Pons (tissue), 1 donor: ENCODE measurements around the gene GDF7.
"Not testable (repeated sequence)": the region's sequence is repeated elsewhere in the genome, so short reads cannot be mapped to it uniquely, and the experiment has no call there.

Experiments
- DNase-seq: peaks from one replicate; pipeline ENCODE4 v3.0.0-alpha.2; 2016; ENCODE audit warnings: low spot score

Gene GDF7

GRCh38 chr2:20702563-20702962, 35.6 kb downstream of the GDF7 start:
- no peak for DNase-seq

DNA sequence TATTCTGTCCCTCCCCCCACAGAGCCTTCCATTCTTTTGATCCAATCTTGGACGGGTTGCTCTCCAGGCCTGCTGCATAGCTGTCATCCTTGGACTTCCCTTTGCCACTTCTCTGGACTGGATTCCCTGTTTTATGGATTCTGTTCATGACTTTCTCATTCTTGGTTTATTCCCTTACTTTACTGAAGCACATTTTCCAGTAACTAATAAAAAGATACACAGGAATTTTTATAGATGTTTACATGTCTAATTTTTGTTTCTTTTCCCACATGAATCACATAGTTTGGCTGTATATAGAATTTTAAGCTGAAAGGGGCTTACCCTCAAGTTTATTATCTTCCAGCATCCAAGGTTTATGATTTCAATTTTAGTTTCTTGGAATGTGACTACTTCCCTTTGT, 37.9 kb downstream of the GDF7 start:
- no peak for DNase-seq

- DNase-seq: no peak
These were observed 39.3 kb downstream of the GDF7 start for GRCh38 chr2:20706217-20706616.

DNA sequence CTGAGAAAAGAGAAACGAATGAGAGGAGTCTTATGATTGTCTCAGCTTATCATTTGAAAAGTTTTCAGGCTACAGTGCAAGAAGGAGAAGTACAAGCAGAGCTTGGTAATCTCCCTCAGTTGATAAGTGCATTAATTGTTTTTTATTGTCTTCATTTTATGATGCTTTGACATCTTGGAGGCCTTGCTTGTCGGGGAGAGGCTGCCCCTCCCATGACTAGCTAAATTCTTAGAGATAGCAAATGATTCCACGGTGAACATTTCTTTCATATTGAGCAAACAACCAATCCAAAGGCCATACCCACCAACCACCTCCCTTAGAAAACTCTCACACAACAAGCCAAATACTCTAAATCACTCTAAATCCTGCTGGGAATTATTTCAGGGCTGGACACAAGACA, 39.8 kb downstream of the GDF7 start:
- no peak for DNase-seq

DNA sequence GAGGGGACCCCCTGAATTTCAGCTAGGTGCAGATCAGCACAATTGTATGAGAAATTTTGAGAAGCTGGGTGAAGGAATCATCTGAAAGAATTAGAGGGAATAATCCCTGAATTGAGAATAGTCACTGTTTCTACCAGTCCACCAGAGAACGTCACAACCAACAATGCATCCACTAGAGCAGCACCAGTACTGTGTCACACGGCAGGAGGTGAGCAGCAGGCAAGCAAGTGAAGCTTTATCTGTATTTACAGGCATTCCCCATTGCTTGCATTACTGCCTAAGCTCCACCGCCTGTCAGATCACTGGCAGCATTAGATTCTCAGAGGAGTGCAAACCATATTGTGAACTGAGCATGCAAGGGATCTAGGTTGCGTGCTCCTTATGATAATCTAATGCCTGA, 40.7 kb downstream of the GDF7 start:
- DNase-seq: no peak

GRCh38 chr2:20711641-20712040, 44.7 kb downstream of the GDF7 start:
- not testable (repeated sequence) for DNase-seq

GRCh38 chr2:20713585-20713984, 46.6 kb downstream of the GDF7 start:
- DNase-seq: not testable (repeated sequence)

GRCh38 chr2:20714412-20714811, 47.5 kb downstream of the GDF7 start:
- DNase-seq: not testable (repeated sequence)

DNA sequence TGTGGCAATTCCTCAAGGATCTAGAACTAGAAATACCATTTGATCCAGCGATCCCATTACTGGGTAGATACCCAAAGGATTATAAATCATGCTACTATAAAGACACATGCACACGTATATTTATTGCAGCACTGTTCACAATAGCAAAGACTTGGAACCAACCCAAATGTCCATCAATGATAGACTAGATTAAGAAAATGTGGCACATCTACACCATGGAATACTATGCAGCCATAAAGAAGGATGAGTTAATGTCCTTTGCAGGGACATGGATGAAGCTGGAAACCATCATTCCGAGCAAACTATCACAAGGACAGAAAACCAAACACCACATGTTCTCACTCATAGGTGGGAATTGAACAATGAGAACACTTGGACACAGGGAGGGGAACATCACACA, 49.2 kb downstream of the GDF7 start:
- DNase-seq: not testable (repeated sequence)

DNA sequence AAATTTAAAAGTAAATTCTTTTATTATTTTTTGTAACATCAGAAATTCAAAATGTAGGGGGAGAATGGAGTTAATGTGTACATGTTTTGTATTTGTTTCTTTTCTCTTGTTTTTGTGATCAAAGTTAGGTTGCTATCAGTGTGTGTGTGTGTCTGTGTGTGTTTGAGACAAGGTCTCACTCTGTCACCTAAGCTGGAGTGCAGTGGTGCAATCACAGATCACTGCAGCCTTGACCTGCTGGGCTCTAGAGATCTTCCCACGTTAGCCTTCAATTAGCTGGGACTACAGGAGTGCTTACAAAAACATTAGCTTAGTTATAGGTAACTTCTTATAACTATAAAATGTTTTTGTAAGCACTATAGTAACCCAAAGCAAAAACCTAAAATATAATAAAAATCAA, 50.7 kb downstream of the GDF7 start:
- no peak for DNase-seq

- DNase-seq: no peak
These were observed 55.8 kb downstream of the GDF7 start for GRCh38 chr2:20722592-20723240.

DNA sequence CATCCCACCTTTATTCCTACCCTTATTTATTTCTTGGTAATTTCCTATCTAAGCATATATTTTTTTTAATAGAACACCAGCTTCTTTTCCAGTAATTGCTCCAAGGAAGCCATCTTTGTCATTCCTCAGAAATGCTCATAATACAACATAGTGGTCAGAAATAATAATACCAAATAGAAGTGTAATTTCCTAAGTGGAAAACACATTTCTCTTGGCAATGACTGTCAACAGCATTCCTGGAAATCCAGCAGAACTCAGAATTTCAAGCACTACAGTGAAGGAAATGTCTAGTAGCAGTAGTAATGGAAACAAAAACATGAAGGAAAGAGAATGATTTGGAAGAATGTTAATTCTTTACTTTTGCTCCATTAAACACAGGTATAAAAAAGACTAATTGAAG, 56.6 kb downstream of the GDF7 start:
- no peak for DNase-seq

DNA sequence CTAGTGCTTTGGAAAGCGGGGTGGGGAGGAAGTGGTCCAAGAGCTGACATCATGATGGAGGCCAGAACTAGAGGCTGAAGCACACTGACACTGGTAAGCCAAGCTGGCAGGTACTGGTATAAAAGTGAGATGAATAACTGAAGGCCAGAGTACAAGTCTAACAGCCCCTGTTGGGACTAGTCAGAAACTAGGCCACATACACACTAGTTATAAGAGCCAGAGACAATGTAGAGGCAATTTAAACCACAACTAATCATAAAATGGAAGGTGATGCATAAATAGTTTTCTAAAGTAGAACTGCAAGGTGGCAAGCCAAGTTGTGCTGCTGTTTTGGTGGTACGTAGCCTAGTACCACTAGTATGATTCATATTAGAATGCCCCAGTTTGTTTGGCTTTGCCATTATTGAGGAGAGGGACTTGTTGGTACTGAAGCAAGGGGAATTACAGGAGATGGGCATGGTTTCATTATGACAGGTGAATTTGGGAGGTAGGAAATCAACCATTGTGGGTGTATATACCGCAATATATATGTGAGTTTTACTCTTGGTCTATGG, 57.6 kb downstream of the GDF7 start:
- DNase-seq: no peak

GRCh38 chr2:20725782-20726181, 58.8 kb downstream of the GDF7 start:
- no peak for DNase-seq

DNA sequence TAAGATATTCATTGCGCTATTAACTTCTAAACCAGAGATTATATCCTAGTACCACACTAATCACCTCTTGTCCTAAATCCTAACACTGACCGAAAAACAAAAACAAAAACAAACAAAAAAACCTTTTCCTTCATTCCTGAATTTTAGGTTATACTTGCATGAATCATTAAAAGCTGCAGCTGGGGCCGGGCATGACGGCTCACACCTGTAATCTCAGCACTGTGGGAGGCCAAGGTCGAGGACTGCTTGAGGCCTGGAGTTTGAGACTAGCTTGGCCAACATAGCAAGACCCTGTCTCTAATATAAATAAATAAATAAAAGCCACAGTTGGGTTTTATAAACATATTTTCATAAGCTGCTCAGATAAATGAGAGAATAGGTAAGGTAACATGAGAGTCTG, 60.0 kb downstream of the GDF7 start:
- DNase-seq: no peak

GRCh38 chr2:20728114-20728758, 61.3 kb downstream of the GDF7 start:
- DNase-seq: no peak
